GM12892 (cell line): ENCODE measurements around the gene PRSS50.

ENCODE experiments used
- POLR2A ChIP-seq: IDR thresholded peaks from 2 replicates; pipeline ENCODE4 v1.6.1; 2011; ENCODE audit warnings: low read depth, low read length, control low read depth
- POLR2AphosphoS5 ChIP-seq: IDR thresholded peaks from 2 replicates; pipeline ENCODE4 v1.6.1; 2011; ENCODE audit warnings: low read depth, low read length, control low read depth
- TAF1 ChIP-seq: IDR thresholded peaks from 2 replicates; pipeline ENCODE4 v1.6.1; 2011; ENCODE audit warnings: low read depth, mild to moderate bottlenecking, control low read depth, low read length, borderline replicate concordance

DNA sequence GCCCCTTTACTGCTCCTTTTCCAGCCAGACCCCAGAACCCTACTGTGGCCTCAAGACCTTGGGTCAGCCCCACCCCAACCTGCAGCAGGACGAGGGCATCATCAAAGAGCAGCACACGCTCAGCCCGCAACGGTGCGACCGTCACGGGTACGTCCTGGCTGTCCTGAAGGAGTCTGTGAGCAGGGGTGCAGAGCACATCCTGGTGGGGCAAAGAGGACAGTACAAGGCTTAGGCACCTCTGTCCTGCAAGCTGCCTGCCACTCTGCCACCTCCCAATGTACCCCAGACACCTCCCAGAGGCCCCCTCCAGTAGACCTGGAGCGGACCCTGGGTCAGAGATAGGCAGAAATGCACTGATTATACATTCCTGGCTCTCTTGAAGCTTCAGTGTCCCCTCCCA is 32.2 kb downstream of the PRSS50 start:
- TF ChIP-seq POLR2A = no peak
- no peak for TF ChIP-seq POLR2AphosphoS5
- no peak for TF ChIP-seq TAF1
